IMR-90 (cell line): ENCODE results near the gene KCTD18. TPM values are rescaled to one million over a fixed set of nuclear protein-coding genes. Genes with fewer than 3 reads are reported as not detected.

Experiments used
- ATAC-seq: fragments of 200-7000 bp; cut with Tn5 transposase; 2 replicates; pipeline ENCODE4 v1.9.1; 2020; ENCODE audit warnings: low read depth, mild to moderate bottlenecking, moderate library complexity
- BruUV-seq: library from RNA; stranded (reverse); fragments of 400-500 nt; replicated peaks from 2 replicates; lab custom pipeline; 2021; lab: Mats Ljungman, UMichigan
- CTCF ChIA-PET: fragments of 300-600 bp; formaldehyde crosslinking; extraction: SDS; loops from one replicate; lab custom pipeline; 2021; ENCODE audit warnings: antibody characterized with exemption; lab: Yijun Ruan, JAX
- POLR2A ChIA-PET: fragments of 300-600 bp; sonication (Branson Sonifier 250); formaldehyde crosslinking; loops from one replicate; lab custom pipeline; 2022; ENCODE audit warnings: antibody characterized with exemption; ENCODE audit not compliant: unreplicated experiment; lab: Charles Lee
- DNase-seq: peaks from one replicate; pipeline ENCODE4 v3.0.0; 2013
- H2AFZ ChIP-seq: replicated peaks from 2 replicates; pipeline ENCODE3; 2013; ENCODE audit warnings: low read length, mild to moderate bottlenecking; ENCODE audit not compliant: poor library complexity
- H2AK5ac ChIP-seq: 2 replicates; pipeline ENCODE4 v1.6.1; 2013; ENCODE audit warnings: low read depth, low read length, inconsistent platforms
- H2AK9ac ChIP-seq: replicated peaks from 2 replicates; pipeline ENCODE3; 2013; ENCODE audit warnings: mild to moderate bottlenecking, low read depth, low read length, moderate library complexity; ENCODE audit not compliant: poor library complexity
- H2BK120ac ChIP-seq: 2 replicates; pipeline ENCODE4 v1.6.1; 2013; ENCODE audit warnings: low read depth, low read length, inconsistent platforms
- H2BK15ac ChIP-seq: 3 replicates; pipeline ENCODE4 v1.6.1; 2013; ENCODE audit warnings: low read depth, low read length, inconsistent platforms
- H2BK20ac ChIP-seq: 2 replicates; pipeline ENCODE4 v1.6.1; 2013; ENCODE audit warnings: low read depth, mild to moderate bottlenecking, inconsistent platforms, low read length, moderate library complexity
- H2BK5ac ChIP-seq: 2 replicates; pipeline ENCODE4 v1.6.1; 2013; ENCODE audit warnings: mild to moderate bottlenecking, low read depth, low read length, inconsistent platforms; ENCODE audit not compliant: poor library complexity, severe bottlenecking
- H3K14ac ChIP-seq: replicated peaks from 2 replicates; pipeline ENCODE4 v1.6.1; 2013; ENCODE audit warnings: low read depth, low read length, inconsistent platforms
- H3K18ac ChIP-seq: 2 replicates; pipeline ENCODE4 v1.6.1; 2013; ENCODE audit warnings: low read depth, low read length, control low read depth
- H3K23ac ChIP-seq: 2 replicates; pipeline ENCODE4 v1.6.1; 2013; ENCODE audit warnings: low read depth, low read length, inconsistent platforms
- H3K27ac ChIP-seq: 2 replicates; pipeline ENCODE4 v1.5.1; 2013; ENCODE audit warnings: mild to moderate bottlenecking, control low read depth, low read length; ENCODE audit not compliant: insufficient read depth
- H3K27me3 ChIP-seq: 2 replicates; pipeline ENCODE4 v1.6.1; 2013; ENCODE audit warnings: low read length; ENCODE audit not compliant: control insufficient read depth, insufficient read depth
- H3K36me3 ChIP-seq: 2 replicates; pipeline ENCODE4 v1.6.1; 2013; ENCODE audit warnings: low read length, mixed read lengths; ENCODE audit not compliant: control insufficient read depth, insufficient read depth
- H3K4ac ChIP-seq: 2 replicates; pipeline ENCODE4 v1.6.1; 2013; ENCODE audit warnings: low read depth, low read length, inconsistent platforms
- H3K4me1 ChIP-seq: 2 replicates; pipeline ENCODE4 v1.6.1; 2013; ENCODE audit warnings: low read length, mixed read lengths; ENCODE audit not compliant: control insufficient read depth, insufficient read depth
- H3K4me2 ChIP-seq: 2 replicates; pipeline ENCODE4 v1.6.1; 2013; ENCODE audit warnings: low read depth, mild to moderate bottlenecking, control low read depth, low read length, moderate library complexity
- H3K4me3 ChIP-seq: 2 replicates; pipeline ENCODE4 v1.5.1; 2013; ENCODE audit warnings: low read depth, mild to moderate bottlenecking, control low read depth, low read length, moderate library complexity; ENCODE audit not compliant: insufficient read depth
- H3K56ac ChIP-seq: 2 replicates; pipeline ENCODE4 v1.6.1; 2013; ENCODE audit warnings: low read length, inconsistent platforms; ENCODE audit not compliant: insufficient read depth; ENCODE audit errors: extremely low read depth
- H3K79me1 ChIP-seq, 2 experiments: 2 replicates each; pipeline ENCODE4 v1.6.1; 2013; ENCODE audit warnings: low read length in 2 of 2, inconsistent platforms in 1 of 2, low read depth in 1 of 2
- H3K9ac ChIP-seq: 2 replicates; pipeline ENCODE4 v1.6.1; 2013; ENCODE audit warnings: low read depth, low read length, control low read depth
- H3K9me1 ChIP-seq: 2 replicates; pipeline ENCODE4 v1.6.1; 2013; ENCODE audit warnings: low read length, inconsistent platforms; ENCODE audit not compliant: insufficient read depth
- H3K9me3 ChIP-seq: 2 replicates; pipeline ENCODE4 v1.6.1; 2013; ENCODE audit warnings: low read length; ENCODE audit not compliant: control insufficient read depth, insufficient read depth
- H4K20me1 ChIP-seq: 2 replicates; pipeline ENCODE4 v1.6.1; 2013; ENCODE audit warnings: low read length, inconsistent platforms; ENCODE audit not compliant: insufficient read depth
- H4K5ac ChIP-seq: 2 replicates; pipeline ENCODE4 v1.6.1; 2013; ENCODE audit warnings: mild to moderate bottlenecking, low read depth, low read length, control low read depth
- H4K8ac ChIP-seq, 2 experiments: 2 replicates each; pipeline ENCODE4 v1.6.1; 2013; ENCODE audit warnings: low read depth in 2 of 2, low read length in 2 of 2, control low read depth in 1 of 2, inconsistent platforms in 1 of 2
- H4K91ac ChIP-seq: 2 replicates; pipeline ENCODE4 v1.6.1; 2013; ENCODE audit warnings: low read depth, low read length, inconsistent platforms; ENCODE audit not compliant: insufficient read depth
- CEBPB ChIP-seq: IDR thresholded peaks from 2 replicates; pipeline ENCODE4 v1.6.1; 2012; ENCODE audit warnings: low read depth, low read length, improper control_type of control experiment
- CHD1 ChIP-seq: IDR thresholded peaks from 2 replicates; pipeline ENCODE4 v1.6.1; 2012; ENCODE audit warnings: low read depth, low read length, improper control_type of control experiment
- FOS ChIP-seq: fragments of 150-350 bp; IDR thresholded peaks from 2 replicates; pipeline ENCODE4 v1.6.1; 2016; ENCODE audit warnings: low read depth, low read length
- MAZ ChIP-seq: IDR thresholded peaks from 2 replicates; pipeline ENCODE4 v1.6.1; 2012; ENCODE audit warnings: low read depth, mild to moderate bottlenecking, low read length, improper control_type of control experiment, moderate library complexity, borderline replicate concordance
- MXI1 ChIP-seq: IDR thresholded peaks from 2 replicates; pipeline ENCODE4 v1.6.1; 2012; ENCODE audit warnings: low read depth, mild to moderate bottlenecking, low read length, moderate library complexity, borderline replicate concordance
- NFE2L2 ChIP-seq: fragments of 150-350 bp; IDR thresholded peaks from 2 replicates; pipeline ENCODE4 v1.6.1; 2016; ENCODE audit warnings: low read depth, mild to moderate bottlenecking, low read length
- POLR2A ChIP-seq: IDR thresholded peaks from 2 replicates; pipeline ENCODE4 v1.6.1; 2012; ENCODE audit warnings: mild to moderate bottlenecking, low read depth, low read length
- RCOR1 ChIP-seq: IDR thresholded peaks from 2 replicates; pipeline ENCODE4 v1.6.1; 2012; ENCODE audit warnings: mild to moderate bottlenecking, low read length, improper control_type of control experiment; ENCODE audit not compliant: insufficient replicate concordance
- RFX5 ChIP-seq: IDR thresholded peaks from 2 replicates; pipeline ENCODE4 v1.8.0; 2012; ENCODE audit warnings: low read depth, mild to moderate bottlenecking, low read length, moderate library complexity
- USF2 ChIP-seq: fragments of 150-350 bp; IDR thresholded peaks from 2 replicates; pipeline ENCODE4 v1.6.1; 2017; ENCODE audit warnings: mild to moderate bottlenecking, antibody characterized with exemption, low read length, low read depth
- WGBS, 2 experiments: methylation state at CpG; one replicate each; pipeline versions ENCODE4 v1.1.5 to v1.1.7; 2013; ENCODE audit warnings: missing lambda C conversion rate in 2 of 2; ENCODE audit not compliant: insufficient read length in 1 of 2; ENCODE audit errors: extremely low coverage in 2 of 2; 5-methylcytosine and 5-hydroxymethylcytosine counted together
- dilution Hi-C: fragments of 300-500 bp; cut with HindIII; formaldehyde crosslinking; loops from one replicate; pipeline ENCODE4 v1.14.3; 2018; ENCODE audit warnings: low sequenced_read_pairs; ENCODE audit not compliant: unreplicated experiment
- in situ Hi-C: fragments of 300-500 bp; cut with MboI; formaldehyde crosslinking; loops from 3 replicates; pipeline ENCODE4 v1.14.3; 2019; ENCODE audit warnings: low sequenced_read_pairs, inconsistent platforms, mixed read lengths
- intact Hi-C: fragments of 100-400 bp; cut with micrococcal nuclease; formaldehyde crosslinking; loops from 2 replicates; pipeline ENCODE4 v1.10.0; 2022
- polyA plus RNA-seq, 3 experiments: library from polyadenylated mRNA; depleted of rRNA; stranded (reverse); fragments of >200 nt; gene quantifications; 2 replicates each; pipeline ENCODE4 v1.2.3, GENCODE V29; 2012; ENCODE audit warnings: low replicate concordance in 1 of 3
- total RNA-seq: library from RNA; depleted of rRNA; stranded (reverse); fragments of >200 nt; gene quantifications from 2 replicates; pipeline ENCODE4 v1.2.3, GENCODE V29; 2012
- TF ChIP-seq, protein P1 (sequence below): fragments of 150-350 bp; IDR thresholded peaks from 2 replicates; pipeline ENCODE4 v1.6.1; 2016; ENCODE audit warnings: low read depth, mild to moderate bottlenecking, low read length, moderate library complexity, borderline replicate concordance

Gene KCTD18
- total and polyA plus RNA-seq, 2 of the 4 experiments (the other 2 are of a cell fraction), result 6.7 to 10.4 TPM

DNA sequence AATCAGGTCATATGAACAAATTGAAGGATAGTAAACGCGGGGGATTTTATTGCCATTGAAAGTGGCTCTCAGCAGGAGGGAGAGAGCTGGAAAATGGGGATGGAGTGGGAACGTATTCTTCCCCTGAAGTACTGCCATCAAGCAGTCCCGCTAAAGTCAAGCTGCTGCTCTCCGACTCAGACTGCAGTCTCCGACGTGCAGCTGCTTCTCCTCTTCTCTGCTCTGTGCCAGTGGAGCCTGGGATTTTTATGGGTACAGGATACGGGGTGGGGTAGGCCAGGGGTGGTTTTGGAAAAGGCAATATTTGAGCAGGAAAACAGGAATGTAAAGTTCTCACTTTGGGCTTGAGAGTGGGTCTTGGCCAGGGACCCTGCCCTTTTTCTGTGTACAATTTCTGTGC lies 33.0 kb downstream of the KCTD18 start:
- in situ Hi-C loops, result loop anchor here (5.0 kb wide), 1 partner anchor 500 kb away; no protein-coding TSS in a partner anchor
- no peak overlapping the region for H3K18ac ChIP-seq
- no peak overlapping the region for H4K8ac ChIP-seq
- no peak overlapping the region for H2AFZ ChIP-seq
- ATAC-seq, result no peak
- no peak for TF ChIP-seq USF2
- TF ChIP-seq, protein P1, sequence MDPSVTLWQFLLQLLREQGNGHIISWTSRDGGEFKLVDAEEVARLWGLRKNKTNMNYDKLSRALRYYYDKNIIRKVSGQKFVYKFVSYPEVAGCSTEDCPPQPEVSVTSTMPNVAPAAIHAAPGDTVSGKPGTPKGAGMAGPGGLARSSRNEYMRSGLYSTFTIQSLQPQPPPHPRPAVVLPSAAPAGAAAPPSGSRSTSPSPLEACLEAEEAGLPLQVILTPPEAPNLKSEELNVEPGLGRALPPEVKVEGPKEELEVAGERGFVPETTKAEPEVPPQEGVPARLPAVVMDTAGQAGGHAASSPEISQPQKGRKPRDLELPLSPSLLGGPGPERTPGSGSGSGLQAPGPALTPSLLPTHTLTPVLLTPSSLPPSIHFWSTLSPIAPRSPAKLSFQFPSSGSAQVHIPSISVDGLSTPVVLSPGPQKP, result no peak
- TF ChIP-seq POLR2A, result no peak
- TF ChIP-seq MXI1, result no peak
- no peak for TF ChIP-seq RFX5
- TF ChIP-seq CHD1, result no peak
- TF ChIP-seq CEBPB, result no peak
- no peak for TF ChIP-seq RCOR1
- no peak for TF ChIP-seq NFE2L2
- no peak for TF ChIP-seq MAZ
- no peak for TF ChIP-seq FOS
- peak overlapping the region; percentile 24 for H2BK5ac ChIP-seq
- DNase-seq, result no peak
- POLR2A ChIA-PET, result no interaction called here
- H3K36me3 ChIP-seq, result peaks cover 48% of the 10 kb centered on the region
- peaks cover 11% of the 10 kb centered on the region for H3K9me1 ChIP-seq
- no peak overlapping the region for H3K23ac ChIP-seq
- intact Hi-C loops, result no loop called here
- no peak overlapping the region for H3K9ac ChIP-seq
- no peak overlapping the region for H2AK9ac ChIP-seq
- no peak overlapping the region for H3K4ac ChIP-seq
- WGBS, 2 experiments, result 90% methylated on average over 2 of the region's 8 CpGs; no CpG with 5 or more reads in 1 of the 2 experiments
- H2BK20ac ChIP-seq, result no peak overlapping the region
- no peak overlapping the region for H2BK15ac ChIP-seq
- H4K5ac ChIP-seq, result no peak overlapping the region
- peaks cover 9 to 33% of the 10 kb centered on the region in 2 experiments for H3K79me1 ChIP-seq
- H4K91ac ChIP-seq, result no peak overlapping the region
- dilution Hi-C loops, result no loop called here
- H3K27ac ChIP-seq, result no peak overlapping the region
- H3K4me3 ChIP-seq, result no peak overlapping the region
- H3K4me2 ChIP-seq, result no peak overlapping the region
- no peaks in the 10 kb centered on the region for H3K27me3 ChIP-seq
- peaks cover 13% of the 10 kb centered on the region for H3K4me1 ChIP-seq
- H3K9me3 ChIP-seq, result no peaks in the 10 kb centered on the region
- BruUV-seq, result no TSS peak
- H2BK120ac ChIP-seq, result no peak overlapping the region
- no peak overlapping the region for H2AK5ac ChIP-seq
- CTCF ChIA-PET, result no interaction called here
- H3K56ac ChIP-seq, result no peak overlapping the region
- no peak overlapping the region for H3K14ac ChIP-seq
- no peaks in the 10 kb centered on the region for H4K20me1 ChIP-seq
